HG02588 (cell line): ENCODE measurements around the gene SSH2.
"Not testable (repeated sequence)": the region's sequence is repeated elsewhere in the genome, so short reads cannot be mapped to it uniquely, and the experiment has no call there.

Source experiments
- ATAC-seq: cut with Tn5 transposase; IDR thresholded peaks from one replicate; pipeline ENCODE4 v1.9.1; 2021; ENCODE audit warnings: mild to moderate bottlenecking, moderate library complexity; ENCODE audit not compliant: unreplicated experiment

The SSH2 gene

GRCh38 chr17:29929006-29929532 is 959 bp downstream of the SSH2 start:
- no peak for ATAC-seq

DNA sequence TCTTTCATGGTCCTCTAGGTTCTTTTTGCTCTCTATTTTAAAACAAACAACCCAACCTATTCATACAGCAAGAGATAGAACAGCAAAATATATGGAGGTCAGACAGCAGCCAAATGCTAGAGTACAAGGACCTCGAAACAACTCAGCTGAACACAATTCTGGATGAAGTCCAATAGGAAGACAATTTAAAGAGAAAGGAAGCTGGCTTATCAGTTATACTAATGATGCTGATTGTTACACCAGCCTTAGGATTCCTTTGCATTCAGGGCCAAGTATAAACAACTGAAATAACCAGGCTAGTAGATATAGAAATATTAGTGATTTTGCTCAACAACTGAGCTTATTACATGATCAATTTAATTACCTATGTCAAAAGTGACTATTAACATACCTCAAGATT is 2.5 kb downstream of the SSH2 start:
- no peak for ATAC-seq

GRCh38 chr17:29924786-29925185 is 5.2 kb downstream of the SSH2 start:
- ATAC-seq, result no peak

GRCh38 chr17:29918922-29919856 is 10.8 kb downstream of the SSH2 start:
- ATAC-seq, result no peak

DNA sequence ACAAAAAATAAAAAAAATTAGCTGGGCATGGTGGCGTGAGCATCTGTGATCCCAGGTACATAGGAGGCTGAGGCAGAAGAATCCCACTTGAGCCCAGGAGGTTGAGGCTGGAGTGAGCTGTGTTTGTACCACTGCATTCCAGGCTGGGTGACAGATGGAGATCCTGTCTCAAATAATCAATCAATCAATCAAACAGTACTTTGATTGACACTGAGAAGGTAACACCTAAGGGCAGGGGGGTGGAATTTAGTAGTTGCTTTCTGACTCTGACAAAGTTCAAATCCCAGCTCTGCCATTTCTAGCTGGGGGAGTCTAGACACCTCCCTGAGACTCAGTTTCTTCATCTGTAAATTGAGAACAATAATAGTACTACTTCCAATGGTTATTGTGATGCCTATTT is 12.0 kb downstream of the SSH2 start:
- no peak for ATAC-seq

- ATAC-seq, result no peak
Measured at GRCh38 chr17:29914819-29915537, 15.1 kb downstream of the SSH2 start.

DNA sequence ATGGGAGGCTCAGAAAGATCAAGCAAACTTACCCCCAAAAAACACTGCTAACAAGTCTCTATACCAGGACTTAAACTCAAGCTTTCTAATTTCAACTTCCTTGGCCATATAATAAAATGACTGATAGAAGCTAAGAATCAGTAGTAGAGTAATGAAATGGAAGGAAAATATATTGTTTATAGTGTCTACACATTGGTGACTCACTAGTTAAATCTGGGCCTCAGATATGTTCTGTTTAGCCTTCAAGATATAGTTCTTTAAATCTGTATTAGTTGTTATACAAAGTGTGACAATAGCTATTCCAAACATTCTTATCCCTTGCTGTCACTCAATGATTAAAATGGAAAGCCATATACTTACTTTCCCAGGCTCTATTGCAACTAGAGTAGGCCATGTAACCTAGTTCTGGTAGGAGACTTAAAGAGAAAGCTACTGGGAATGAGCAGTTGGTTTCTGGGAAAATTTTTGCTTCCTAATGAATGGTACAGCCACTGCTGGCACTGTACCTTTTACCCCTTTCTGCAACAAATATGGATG is 18.3 kb downstream of the SSH2 start:
- no peak for ATAC-seq

- ATAC-seq, result no peak
Measured at GRCh38 chr17:29909236-29910003, 20.6 kb downstream of the SSH2 start.

DNA sequence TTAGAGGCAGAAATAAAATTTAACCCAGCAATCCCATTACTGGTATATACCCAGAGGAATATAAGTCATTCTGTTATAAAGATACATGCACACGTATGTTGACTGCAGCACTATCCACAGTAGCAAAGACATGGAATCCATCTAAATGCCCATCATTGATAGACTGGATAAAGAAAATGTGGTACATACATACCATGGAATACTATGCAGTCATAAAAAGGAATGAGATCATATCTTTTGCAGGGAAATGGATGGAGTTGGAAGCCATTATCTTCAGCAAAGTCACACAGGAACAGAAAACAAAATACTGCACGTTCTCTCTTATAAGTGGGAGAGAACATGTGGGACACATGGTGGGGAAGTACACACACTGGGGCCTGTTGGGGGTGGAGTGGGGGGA is 23.1 kb downstream of the SSH2 start:
- no peak for ATAC-seq

DNA sequence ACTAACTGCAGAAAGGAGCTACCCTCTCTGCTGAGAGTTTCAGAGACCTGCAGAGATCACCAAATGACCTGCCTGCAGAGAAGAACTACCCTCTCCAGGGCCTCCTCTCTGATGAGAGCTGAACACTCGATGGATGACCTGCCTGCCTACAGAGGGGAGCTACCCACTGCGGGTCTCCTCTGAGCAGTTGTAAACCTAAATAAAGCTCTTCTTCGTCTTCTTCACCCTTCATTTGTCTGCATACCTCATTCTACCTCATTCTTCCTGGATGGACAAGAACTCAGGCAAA is 24.2 kb downstream of the SSH2 start:
- no peak for ATAC-seq

- no peak for ATAC-seq
Measured at GRCh38 chr17:29905086-29905878, 24.7 kb downstream of the SSH2 start.

DNA sequence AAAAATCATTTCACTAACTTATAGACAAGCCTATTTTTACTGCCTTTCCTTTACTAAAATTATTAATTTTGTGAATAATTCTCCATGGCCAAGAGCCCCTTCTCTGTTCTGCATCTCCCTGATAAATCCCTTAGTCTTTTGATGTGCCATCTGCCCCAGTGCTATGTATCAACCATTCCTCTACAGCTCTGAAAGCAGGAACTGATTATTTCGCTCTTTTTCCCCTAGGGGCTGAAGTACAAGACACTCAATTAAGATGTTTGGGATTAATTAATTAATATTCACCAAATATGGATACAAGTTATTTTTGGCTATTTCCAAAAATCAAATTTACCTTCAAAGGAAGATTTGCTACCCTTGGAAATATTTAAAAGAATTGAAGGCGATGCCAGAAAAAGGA is 26.6 kb downstream of the SSH2 start:
- ATAC-seq, result no peak

- not testable (repeated sequence) for ATAC-seq
Measured at GRCh38 chr17:29897136-29897535, 32.9 kb downstream of the SSH2 start.

DNA sequence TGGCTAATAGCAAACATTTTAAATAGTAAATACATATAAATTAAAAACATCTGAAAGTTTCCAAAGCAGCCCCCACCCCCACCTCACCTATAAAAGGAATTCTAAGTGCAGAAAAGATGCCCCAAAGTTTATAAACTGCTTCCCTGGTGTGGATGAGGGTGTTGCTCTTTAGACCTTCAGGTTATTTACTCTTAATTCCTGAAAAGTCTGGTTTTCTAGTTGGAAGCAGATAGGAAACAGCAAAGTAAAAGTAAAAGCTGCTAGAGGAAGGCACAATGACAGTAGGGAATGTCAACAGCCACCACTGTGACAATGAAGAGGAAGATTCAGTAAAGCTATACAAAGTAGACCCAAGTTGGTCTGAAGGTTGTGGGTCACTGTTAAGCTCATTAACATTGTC is 37.8 kb downstream of the SSH2 start:
- no peak for ATAC-seq

- no peak for ATAC-seq
Measured at GRCh38 chr17:29891131-29891530, 38.9 kb downstream of the SSH2 start.

DNA sequence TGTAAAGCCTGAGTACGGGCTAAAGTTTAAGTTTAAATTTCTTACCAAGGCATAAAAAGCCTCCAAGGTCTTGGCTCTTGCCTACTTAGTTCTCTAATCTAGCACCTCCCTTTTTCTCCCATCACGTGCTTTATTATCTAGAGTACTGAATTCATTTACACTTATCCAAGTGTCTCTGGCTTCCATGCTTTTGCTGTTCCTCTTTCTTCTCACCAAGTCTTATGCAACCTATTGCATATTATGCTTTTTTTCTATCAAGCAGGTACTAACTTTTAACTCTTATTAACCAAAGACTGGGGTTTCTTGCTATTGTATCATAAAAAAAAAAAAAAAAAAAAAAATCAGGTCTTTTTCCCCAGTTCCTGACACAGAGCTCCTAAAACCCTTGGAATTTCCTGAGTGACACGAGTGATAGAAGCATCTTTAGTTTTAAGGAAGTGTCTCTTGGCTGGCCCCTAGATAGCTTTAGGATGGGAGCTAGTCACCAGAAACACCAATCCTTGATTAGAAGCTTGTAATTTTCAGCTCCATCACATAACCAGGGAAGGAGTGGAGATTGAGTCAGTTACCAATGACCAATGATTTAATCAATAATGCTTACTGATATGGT is 44.9 kb downstream of the SSH2 start:
- ATAC-seq, result no peak

GRCh38 chr17:29883497-29883896 is 46.5 kb downstream of the SSH2 start:
- no peak for ATAC-seq

GRCh38 chr17:29881256-29881655 is 48.8 kb downstream of the SSH2 start:
- ATAC-seq, result no peak

DNA sequence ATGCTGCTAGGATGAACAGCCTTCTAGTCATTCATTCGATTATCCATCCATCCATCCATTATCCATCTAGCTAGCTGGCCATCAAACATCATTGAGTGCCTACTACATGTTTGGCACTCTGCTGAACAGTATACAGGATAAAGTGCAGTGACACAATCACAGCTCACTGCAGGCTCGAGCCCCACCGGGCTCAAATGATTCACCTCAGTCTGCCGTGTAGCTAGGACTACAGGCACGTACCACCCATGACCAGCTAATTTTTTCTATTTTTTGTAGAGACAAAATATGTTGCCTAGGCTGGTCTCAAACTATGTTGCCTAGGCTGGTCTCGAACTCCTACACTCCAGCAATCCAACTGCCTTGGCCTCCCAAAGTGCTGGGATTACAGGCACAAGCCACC is 50.0 kb downstream of the SSH2 start:
- no peak for ATAC-seq
